WI38 (cell line): ENCODE data around the gene CCDC74A.
"Not testable (repeated sequence)": the region's sequence is repeated elsewhere in the genome, so short reads cannot be mapped to it uniquely, and the experiment has no call there.

Experiments used
- H3K4me3 ChIP-seq: 2 replicates; pipeline ENCODE4 v1.5.1; 2011; ENCODE audit warnings: low read depth, mild to moderate bottlenecking, control low read depth, low read length
- TF ChIP-seq, protein P1 (sequence below): IDR thresholded peaks from 2 replicates; pipeline ENCODE4 v1.5.1; 2012; ENCODE audit warnings: low read depth, mild to moderate bottlenecking, control low read depth, low read length

CCDC74A gene

DNA sequence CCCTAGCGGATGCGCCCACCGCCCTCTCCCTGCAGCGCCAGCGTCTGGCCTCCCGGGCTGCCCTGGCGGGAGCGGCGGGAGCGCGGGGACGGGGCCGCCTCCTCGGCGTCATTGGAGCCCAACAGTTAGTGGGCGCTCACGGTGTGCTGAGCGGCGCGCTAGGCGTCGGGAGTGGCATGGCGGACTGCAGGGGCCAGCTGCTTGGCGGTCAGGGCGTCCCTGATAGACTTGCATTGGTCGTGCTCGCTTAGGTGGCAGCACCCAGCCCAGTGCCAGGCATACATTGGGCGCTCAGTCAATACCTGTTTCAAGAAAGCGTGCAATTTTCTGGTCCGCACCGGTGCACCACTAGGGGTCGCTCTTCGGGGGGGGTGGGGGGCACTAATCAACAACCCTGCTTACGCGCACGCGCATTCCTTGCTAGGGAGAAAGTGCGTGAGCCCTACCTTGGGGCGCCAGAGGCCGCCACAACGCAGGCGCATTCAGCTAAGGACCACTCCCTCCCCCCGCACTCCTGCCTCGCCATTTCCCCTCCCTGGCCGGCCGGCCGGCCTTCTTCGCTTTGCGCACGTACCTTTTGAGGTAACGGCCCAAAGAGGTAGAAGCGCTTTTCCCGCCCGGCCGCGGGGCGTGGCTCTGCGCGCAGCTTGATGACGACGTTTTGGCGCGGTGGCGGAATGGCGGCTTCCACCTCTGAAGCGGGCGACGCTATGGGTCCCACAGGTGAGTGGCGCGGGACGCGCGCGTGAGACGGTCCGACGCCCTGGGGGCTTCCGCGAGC is 35.1 kb upstream of the CCDC74A start:
- H3K4me3 ChIP-seq = peak overlapping the region; percentile 94
- TF ChIP-seq, protein P1, sequence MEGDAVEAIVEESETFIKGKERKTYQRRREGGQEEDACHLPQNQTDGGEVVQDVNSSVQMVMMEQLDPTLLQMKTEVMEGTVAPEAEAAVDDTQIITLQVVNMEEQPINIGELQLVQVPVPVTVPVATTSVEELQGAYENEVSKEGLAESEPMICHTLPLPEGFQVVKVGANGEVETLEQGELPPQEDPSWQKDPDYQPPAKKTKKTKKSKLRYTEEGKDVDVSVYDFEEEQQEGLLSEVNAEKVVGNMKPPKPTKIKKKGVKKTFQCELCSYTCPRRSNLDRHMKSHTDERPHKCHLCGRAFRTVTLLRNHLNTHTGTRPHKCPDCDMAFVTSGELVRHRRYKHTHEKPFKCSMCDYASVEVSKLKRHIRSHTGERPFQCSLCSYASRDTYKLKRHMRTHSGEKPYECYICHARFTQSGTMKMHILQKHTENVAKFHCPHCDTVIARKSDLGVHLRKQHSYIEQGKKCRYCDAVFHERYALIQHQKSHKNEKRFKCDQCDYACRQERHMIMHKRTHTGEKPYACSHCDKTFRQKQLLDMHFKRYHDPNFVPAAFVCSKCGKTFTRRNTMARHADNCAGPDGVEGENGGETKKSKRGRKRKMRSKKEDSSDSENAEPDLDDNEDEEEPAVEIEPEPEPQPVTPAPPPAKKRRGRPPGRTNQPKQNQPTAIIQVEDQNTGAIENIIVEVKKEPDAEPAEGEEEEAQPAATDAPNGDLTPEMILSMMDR = peak; percentile 77

GRCh38 chr2:131493199-131493968 is 34.3 kb upstream of the CCDC74A start:
- peak overlapping the region; percentile 94 for H3K4me3 ChIP-seq
- TF ChIP-seq, protein P1 = no peak

GRCh38 chr2:131495506-131495905 is 32.2 kb upstream of the CCDC74A start:
- H3K4me3 ChIP-seq = not testable (repeated sequence)

- H3K4me3 ChIP-seq = not testable (repeated sequence)
Measured at GRCh38 chr2:131498321-131498973, 29.2 kb upstream of the CCDC74A start.

DNA sequence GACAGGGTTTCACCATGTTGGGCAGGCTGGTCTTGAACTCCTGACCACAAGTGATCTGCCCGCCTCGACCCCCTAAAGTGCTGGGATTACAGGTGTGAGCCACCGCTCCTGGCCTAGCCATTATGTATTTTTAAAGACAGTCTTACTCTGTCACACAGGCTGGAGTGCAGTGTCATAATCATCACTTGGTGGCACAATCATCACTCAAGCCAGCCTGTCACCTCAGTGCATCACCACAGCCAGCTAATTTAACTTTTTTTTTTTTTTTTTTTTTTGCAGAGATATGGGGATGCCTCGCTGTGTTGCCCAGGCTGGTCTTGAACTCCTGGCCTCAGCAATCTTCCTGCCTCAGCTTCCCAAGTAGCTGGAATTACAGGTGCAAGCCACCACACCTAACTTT is 24.1 kb upstream of the CCDC74A start:
- H3K4me3 ChIP-seq = not testable (repeated sequence)

DNA sequence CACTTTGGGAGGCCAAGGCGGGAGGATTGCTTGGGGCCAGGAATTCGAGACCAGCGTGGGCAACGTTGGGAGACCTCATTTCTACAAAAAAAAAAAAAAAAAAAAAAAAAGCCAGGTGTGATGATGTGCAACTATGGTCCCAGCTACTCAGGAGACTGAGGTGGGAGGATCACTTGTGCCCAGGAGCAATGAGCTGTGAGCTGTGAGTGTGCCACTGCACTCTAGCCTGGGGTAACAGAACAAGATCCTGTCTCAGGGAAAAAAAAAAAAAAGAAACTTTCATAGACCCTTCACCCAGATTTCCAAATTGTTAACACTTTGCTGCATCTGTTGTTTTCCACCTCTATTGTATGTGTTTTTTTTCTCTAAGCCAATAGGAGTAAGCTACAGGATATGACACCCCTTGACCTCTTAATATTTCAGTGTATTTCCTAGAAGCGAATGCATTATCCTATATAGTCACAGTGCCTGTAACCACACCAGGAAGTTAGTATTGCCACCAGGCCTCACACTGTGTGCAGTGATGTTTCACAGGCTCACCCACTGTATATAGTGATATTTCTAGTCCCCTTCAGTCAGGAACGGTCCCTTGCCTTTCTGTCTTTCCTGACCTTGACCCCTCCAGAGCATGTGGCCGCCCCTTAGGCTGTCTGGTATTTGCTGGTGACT is 23.5 kb upstream of the CCDC74A start:
- not testable (repeated sequence) for H3K4me3 ChIP-seq

DNA sequence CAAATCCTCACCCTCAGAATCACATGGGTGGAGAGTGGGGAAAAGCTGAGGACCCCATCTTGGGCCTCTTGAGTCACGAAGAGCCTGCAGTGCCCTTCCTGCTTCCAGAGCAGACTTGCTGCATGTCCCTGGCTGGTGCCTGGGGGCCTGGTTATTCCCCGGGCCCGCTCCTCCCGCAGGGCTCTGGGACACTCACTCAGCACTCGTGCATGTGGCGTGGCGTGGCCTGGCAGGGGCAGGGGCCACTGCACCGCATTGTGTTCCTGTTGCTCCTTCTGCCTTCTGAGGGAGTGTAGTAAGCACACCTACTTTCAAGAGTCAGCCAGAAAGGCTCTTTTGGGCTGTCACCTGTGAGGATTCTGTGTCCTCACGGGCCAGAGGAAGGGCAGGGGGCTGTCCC is 18.1 kb upstream of the CCDC74A start:
- TF ChIP-seq, protein P1 = no peak
- no peak overlapping the region for H3K4me3 ChIP-seq

DNA sequence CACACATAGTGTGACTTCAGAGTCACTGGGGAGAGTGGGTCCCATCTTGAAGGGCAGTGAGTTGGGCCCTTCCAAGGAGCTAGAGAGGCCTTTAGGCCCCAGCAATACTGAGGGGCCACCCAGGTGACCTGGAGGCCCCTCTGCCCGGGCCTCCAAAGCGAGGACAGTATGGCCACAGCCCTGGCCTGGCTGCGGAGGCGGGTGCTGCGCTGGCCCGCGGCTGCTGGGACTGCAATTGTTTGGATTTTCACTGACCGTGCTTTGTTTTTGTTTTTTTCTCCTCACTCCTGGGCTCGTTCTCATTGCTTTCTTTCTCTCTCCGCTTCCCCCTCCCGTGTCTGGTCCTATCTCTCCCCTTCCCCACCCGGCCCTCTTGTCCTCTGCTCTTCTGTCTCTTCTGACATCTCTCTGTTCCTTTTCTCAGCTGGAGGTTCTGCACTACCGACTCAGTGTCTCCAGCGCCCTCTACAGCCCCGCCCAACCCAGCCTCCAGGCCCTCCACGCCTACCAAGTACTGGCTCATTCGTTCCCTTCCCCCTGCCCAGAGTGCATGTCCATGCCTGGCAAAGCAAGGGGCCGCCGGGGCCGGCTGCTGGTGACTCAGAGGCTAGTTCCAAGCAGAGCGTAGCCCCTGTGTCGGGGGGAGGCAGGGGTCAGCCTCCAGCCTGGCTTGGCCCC is 16.3 kb upstream of the CCDC74A start:
- H3K4me3 ChIP-seq = not testable (repeated sequence)

GRCh38 chr2:131511969-131512870 is 15.5 kb upstream of the CCDC74A start:
- H3K4me3 ChIP-seq = not testable (repeated sequence)

GRCh38 chr2:131514408-131515166 is 13.1 kb upstream of the CCDC74A start:
- not testable (repeated sequence) for H3K4me3 ChIP-seq

- not testable (repeated sequence) for H3K4me3 ChIP-seq
Measured at GRCh38 chr2:131515235-131515634, 12.5 kb upstream of the CCDC74A start.
